Measurements from ENCODE around the gene S100A5. TPM values are rescaled to one million over a fixed set of nuclear protein-coding genes. Genes with fewer than 3 reads are reported as not detected.
A peak's percentile ranks its signal among the peaks of the same experiment; 100 is the strongest.

The S100A5 gene
- total RNA-seq, 1 experiment from 2014 or later, result not detected

DNA sequence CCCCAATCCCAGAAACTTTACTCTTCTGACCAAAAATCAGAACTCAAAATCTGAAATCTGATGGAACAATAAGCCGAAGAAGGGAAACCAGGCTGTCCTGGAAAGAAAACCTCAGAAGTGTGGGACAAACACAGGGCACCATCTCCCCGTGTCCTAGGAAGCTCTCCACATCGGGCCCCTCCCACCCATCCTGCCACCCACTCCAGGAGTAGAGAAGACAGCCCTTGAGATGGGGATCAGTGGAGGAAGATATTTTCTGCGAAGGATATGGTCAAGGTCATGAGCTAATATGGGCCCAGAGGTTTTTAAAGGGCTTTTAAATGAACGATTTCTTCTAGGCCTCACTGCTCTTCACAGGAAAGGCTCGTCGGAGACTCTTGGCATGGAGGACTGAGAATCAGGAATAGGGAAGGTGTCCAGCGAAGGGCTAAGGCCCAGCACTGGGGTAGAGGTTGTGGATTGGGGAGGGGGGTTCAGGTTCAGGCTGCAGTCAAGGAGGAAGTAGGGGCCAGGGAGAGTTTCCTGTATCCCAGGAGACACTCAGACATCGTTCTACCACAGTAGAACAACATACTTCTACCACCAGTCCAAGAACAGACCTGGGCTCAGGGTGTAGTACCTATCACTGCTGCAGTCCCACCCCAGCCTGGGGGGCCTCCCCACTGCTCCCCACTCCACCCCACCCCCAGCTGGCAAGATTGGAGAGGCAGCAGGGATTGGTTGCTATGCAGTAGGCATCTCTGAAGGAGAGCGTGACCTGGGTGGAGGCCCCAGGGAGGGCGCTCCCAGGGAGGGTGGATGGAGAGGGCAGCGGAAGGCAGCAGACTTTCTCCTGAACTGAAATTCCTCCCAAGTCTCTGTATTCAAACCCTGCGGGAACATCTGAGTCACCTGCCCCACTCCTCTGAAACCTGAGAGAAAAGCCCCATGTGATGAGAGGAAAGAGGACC is 1.2 kb upstream of the S100A5 start:
- POLR2A ChIA-PET, result interaction anchor here (1.5 to 36.1 kb wide), 5 partner anchors 5 to 129 kb away, joined by 3 to 2106 read pairs (median 780); partner anchors contain the start of genes ILF2, S100A2, S100A3 and S100A4

DNA sequence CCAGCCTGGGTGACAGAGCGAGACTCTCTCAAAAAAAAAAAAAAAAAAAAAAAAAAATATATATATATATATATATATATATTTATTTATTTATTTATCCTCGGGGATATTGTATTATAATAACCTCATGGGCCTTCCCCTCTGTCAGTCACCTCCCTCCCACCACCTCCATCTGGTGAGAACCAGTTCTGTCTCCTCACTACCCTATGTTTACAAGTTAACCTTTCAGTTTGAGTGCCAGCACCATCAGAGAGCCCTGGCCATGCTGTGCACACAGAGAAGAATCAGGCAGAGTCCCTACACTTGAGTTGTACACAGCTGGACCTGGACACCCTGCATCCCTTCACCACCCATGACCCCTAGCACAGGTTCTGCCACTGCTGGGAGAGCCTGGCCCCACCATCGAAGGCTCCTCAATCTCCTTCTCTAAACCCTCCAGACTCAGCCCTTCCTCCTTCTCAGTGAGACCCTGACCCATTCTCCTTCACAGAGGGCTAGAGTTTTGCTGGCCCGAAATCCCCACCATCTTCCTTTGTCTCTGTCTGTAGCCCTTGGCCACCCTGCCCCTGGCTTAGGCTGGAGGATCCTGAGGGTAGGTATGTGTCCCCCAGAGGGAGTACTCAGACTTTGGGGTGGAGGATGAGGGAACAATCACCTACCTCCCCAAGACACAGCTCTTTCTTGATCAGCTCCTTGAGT is 1.2 kb downstream of the S100A5 start:
- TF ChIP-seq CTCF (IDR thresholded peaks at IDR 0.05; ENCODE audit: unreplicated experiment), result no peak
- Mint-ChIP-seq H3K27ac (ENCODE audit: low read depth, unreplicated experiment) (peak overlapping the region; percentile 94), H3K4me1 (ENCODE audit: insufficient read depth, unreplicated experiment) (peaks cover 79% of the 10 kb centered on the region), H3K36me3 (ENCODE audit: insufficient read depth, unreplicated experiment) (peaks cover 19% of the 10 kb centered on the region), H3K27me3 (ENCODE audit: insufficient read depth, unreplicated experiment) (no peaks in the 10 kb centered on the region), H3K9me3 (ENCODE audit: unreplicated experiment) (no peaks in the 10 kb centered on the region), H3K4me3 (ENCODE audit: unreplicated experiment) (no peak overlapping the region)
- CTCF ChIA-PET, result interaction anchor here (0.6 to 11.3 kb wide), 9 partner anchors 8 to 32 kb away, joined by 3 to 224 read pairs (median 4); partner anchors contain the start of gene S100A2
- no peak for DNase-seq (ENCODE audit: unreplicated experiment)
- POLR2A ChIA-PET, result interaction anchor here (0.6 to 36.1 kb wide), 7 partner anchors 15 to 451 kb away, joined by 3 to 2106 read pairs (median 4); partner anchors contain the start of genes RPS27, S100A13, S100A2 and S100A3
- BruUV-seq (replicated peaks), result no TSS peak
- intact Hi-C loops (cut with micrococcal nuclease), result no loop called here

More for the DNA sequence above, 1.2 kb upstream of the S100A5 start:
- H3K27ac Mint-ChIP-seq (ENCODE audit: low read depth, unreplicated experiment), result peak overlapping the region; percentile 92
- intact Hi-C loops (cut with micrococcal nuclease), result no loop called here
- H3K27me3 Mint-ChIP-seq (ENCODE audit: insufficient read depth, unreplicated experiment), result no peaks in the 10 kb centered on the region
- H3K9me3 Mint-ChIP-seq (ENCODE audit: unreplicated experiment), result no peaks in the 10 kb centered on the region
- CTCF ChIA-PET, result interaction anchor here (0.6 to 11.3 kb wide), 7 partner anchors 21 to 159 kb away, joined by 3 to 224 read pairs (median 3); partner anchors contain the start of gene S100A14
- DNase-seq (ENCODE audit: unreplicated experiment), result no peak
- peaks cover 11% of the 10 kb centered on the region for H3K36me3 Mint-ChIP-seq (ENCODE audit: insufficient read depth, unreplicated experiment)
- H3K4me1 Mint-ChIP-seq (ENCODE audit: insufficient read depth, unreplicated experiment), result peaks cover 88% of the 10 kb centered on the region
- no peak for TF ChIP-seq CTCF (IDR thresholded peaks at IDR 0.05; ENCODE audit: unreplicated experiment)
- BruUV-seq (replicated peaks), result no TSS peak
- H3K4me3 Mint-ChIP-seq (ENCODE audit: unreplicated experiment), result no peak overlapping the region

DNA sequence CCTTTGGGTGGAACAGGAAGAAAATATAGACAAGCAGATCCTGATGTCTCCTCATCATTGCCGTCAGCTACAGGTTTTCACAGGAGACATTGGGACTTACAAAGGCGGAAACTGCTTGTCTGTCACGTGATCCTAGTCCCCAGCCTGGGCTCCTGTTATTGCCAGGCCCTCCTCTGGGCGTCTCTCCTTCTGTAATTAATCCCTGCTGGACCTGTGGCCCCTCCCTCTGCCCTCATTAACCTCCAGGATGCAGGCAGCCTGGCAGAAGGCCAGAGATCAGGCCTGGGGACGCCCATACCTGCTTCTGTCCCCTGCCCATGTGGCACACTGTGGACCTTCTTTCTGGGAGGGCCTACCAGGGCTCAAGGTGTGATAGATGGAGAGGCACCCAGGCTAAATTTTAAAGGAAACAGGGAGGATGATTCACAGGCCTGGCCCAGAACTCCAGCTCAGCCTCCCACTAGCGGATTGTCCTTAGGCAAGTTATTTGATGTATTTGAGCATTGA is 2.4 kb downstream of the S100A5 start:
- peaks cover 79% of the 10 kb centered on the region for H3K4me1 Mint-ChIP-seq (ENCODE audit: insufficient read depth, unreplicated experiment)
- H3K9me3 Mint-ChIP-seq (ENCODE audit: unreplicated experiment), result no peaks in the 10 kb centered on the region
- peaks cover 31% of the 10 kb centered on the region for H3K36me3 Mint-ChIP-seq (ENCODE audit: insufficient read depth, unreplicated experiment)
- DNase-seq (ENCODE audit: unreplicated experiment), result peak; percentile 75
- BruUV-seq (replicated peaks), result no TSS peak
- H3K27me3 Mint-ChIP-seq (ENCODE audit: insufficient read depth, unreplicated experiment), result no peaks in the 10 kb centered on the region
- ChIA-PET POLR2A (interaction anchor here (0.6 to 36.1 kb wide), 8 partner anchors 16 to 902 kb away, joined by 3 to 2106 read pairs (median 79); partner anchors contain the start of genes PGLYRP4, S100A14, S100A16 and S100A2), CTCF (interaction anchor here (0.5 to 11.3 kb wide), 7 partner anchors 11 to 221 kb away, joined by 3 to 224 read pairs (median 4); partner anchors contain the start of gene S100A2)
- H3K4me3 Mint-ChIP-seq (ENCODE audit: unreplicated experiment), result no peak overlapping the region
- peak overlapping the region; percentile 94 for H3K27ac Mint-ChIP-seq (ENCODE audit: low read depth, unreplicated experiment)
- peak; percentile 14 for TF ChIP-seq CTCF (IDR thresholded peaks at IDR 0.05; ENCODE audit: unreplicated experiment)
- intact Hi-C loops (cut with micrococcal nuclease), result no loop called here

Data from MCF 10A (cell line).